ENCODE data around the gene FCHSD1.
"Not testable (repeated sequence)": the region's sequence is repeated elsewhere in the genome, so short reads cannot be mapped to it uniquely, and the experiment has no call there.

The FCHSD1 gene

DNA sequence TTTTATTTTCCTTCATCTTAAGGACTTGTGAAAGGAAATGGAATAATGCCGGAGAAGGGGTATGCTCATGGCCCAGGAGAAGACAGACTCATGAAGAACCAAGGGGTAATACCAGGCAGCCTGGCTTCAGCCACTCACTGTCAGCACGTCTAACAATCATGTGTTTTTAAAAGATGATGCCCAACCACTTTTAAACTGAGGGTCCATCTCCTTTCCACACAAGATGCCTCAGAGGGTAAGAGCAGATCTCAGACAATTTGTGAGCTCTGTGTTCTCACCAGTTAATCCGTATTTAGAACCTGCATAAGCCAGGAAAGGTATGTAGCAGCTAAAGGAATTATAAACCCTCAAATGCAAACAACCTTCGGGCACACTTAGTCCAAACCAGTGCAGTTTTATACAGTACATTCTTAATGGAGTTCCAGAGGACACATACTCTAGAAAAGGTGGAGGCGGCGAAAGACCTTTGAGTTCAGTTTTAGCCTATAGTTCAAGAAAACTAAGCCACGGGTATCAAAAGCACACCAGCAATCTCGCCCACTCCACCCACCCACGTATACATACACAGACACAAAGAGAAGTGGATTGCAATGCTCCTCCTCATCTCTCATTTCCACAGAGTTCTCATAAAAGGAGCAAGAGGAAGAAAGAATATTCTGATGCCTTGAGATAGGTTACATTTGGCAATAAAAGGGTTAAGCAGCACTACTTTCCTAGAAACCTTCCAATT is 35.1 kb downstream of the FCHSD1 start:
- DNase-seq, result no peak

GRCh38 chr5:141613344-141613743 is 37.9 kb downstream of the FCHSD1 start:
- no peak for DNase-seq

DNA sequence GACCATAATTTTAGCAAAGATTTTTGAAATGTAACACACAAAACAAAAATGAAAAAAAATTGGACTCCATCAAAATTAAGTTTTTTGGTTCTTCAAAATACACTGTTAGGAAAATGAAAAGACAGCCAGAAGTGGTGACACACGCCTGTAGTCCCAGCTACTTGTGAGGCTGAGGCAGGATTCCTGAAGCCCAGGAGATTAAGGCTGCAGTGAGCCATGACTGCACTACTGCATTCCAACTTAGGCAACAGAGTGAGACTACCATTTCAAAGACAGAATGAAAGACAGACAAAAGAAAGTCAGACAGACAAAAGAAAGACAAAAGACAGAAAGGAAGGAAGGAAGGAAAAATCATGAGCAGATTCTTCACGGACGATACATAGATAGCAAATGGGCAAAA is 39.9 kb downstream of the FCHSD1 start:
- DNase-seq, result no peak

DNA sequence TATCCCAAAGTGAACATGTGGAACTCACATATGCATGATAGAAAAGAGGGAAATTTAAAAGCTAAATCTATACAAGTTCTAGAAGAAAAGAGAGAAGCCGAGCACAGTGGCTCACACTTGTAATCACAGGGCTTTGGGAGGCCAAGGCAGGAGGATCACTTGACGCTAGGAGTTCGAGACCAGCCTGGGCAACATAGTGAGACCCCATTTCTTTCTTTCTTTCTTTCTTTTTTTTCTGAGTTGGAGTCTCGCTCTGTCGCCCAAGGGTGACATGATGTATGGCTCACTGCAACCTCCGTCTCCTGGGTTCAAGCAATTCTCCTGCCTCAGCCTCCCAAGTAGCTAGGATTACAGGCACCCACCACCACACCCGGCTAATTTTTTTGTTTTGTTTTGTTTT is 41.3 kb downstream of the FCHSD1 start:
- DNase-seq, result not testable (repeated sequence)

GRCh38 chr5:141609044-141609443 is 42.2 kb downstream of the FCHSD1 start:
- no peak for DNase-seq

GRCh38 chr5:141608557-141608956 is 42.7 kb downstream of the FCHSD1 start:
- DNase-seq, result no peak

DNA sequence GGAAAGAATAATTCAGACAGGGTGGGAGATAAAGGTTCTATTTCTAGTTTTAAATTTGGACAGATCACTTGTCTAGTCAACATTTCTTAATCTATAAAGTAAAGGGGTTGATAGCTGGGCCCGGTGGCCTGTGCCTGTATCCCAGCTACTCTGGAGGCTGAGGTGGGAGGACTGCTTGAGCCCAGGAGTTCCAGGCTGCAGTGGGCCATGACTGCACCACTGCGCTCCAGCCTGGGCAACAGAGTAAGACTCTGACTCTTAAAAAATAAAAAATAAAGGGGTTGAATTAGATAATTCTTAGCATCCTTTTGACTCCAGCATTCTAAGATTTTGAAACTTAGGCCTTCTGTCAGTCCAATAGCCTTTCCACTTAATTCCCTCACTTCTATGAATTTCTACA is 43.2 kb downstream of the FCHSD1 start:
- no peak for DNase-seq

GRCh38 chr5:141605523-141606277 is 45.5 kb downstream of the FCHSD1 start:
- DNase-seq, result peak; percentile 75

DNA sequence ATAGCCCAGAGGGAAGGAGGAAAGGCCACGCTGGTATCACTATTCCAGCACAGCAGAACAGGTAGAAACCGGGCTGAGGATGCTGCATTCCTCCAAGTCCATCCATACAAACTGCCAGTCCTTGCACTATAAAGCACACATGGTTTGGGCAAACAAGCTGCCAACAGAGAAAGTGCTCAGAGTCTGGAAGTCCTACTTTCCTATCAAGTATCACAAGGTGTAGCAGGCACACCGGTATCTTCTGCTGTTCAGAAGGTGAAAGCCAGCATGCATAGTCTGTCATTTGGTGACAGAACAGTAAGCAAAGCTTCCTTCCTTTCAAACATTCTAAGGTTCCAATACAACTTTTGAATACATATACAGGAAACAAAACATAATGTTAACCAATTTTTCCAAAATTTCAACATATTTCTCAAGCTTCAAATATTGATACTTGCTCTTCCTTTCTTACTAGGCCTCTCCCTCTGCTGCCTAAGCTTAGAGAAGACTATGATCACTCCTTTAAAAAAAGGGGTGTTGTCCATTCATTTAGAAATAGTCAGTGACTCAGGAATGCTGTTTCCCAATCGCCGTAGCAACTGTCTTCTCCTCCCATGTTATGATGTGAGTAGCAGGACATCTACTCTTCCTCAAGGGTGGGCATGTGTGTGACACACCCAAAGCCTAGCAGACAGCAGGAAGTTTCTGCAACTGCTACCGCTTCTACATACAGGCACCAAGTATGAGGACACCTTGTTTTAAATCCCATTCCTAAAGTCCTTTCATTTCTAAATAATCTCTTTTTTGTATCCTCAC is 47.1 kb downstream of the FCHSD1 start:
- peak; percentile 41 for DNase-seq

DNA sequence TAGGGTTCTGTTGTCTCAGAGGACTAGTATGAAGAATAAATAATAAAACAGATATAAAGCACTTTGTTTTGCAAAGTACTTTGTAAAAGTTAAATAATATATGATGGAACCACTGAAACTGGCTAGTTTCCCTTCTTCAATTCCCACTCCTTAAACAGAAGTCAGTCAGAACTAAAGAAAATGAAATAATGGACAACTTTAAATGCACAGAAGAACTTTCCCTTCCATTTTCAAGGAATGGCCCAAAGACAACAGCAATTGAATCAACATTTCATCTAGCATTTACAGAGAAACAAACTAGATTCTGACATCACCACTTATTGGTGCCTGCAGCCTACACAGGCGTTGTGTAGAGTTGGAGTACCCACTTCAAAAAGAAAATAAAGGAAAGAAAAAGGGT is 48.6 kb downstream of the FCHSD1 start:
- no peak for DNase-seq

GRCh38 chr5:141598391-141599345 is 52.5 kb downstream of the FCHSD1 start:
- no peak for DNase-seq

DNA sequence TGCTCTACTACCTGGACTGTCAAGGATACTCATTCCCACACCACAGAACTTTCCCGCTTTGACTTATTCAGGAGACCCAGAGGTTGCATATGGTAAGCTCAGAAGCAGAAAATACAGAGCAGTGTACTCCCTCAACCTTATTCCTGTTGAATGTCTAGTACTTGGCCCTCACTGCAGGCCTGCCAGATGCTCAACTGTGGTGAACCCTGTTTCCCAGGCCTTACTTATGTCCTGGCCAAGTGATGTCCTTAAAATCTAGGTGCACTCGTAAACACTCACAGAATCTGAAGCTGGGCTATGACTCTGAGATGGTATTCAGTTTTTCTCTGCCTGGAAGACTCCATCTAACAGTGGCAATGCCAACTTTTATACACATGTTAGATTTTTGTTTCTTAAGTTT is 53.4 kb downstream of the FCHSD1 start:
- DNase-seq, result no peak

GRCh38 chr5:141597394-141597793 is 53.8 kb downstream of the FCHSD1 start:
- no peak for DNase-seq

GRCh38 chr5:141596867-141597266 is 54.4 kb downstream of the FCHSD1 start:
- DNase-seq, result no peak

GRCh38 chr5:141590127-141590526 is 61.1 kb downstream of the FCHSD1 start:
- no peak for DNase-seq

Data from CD4-positive, alpha-beta T cell treated with Interleukin-17A for 4 hours (primary cell).